ENCODE data around the gene PDE6B. TPM values are rescaled to one million over a fixed set of nuclear protein-coding genes. Genes with fewer than 3 reads are reported as not detected.

The PDE6B gene
- total RNA-seq, 1 experiment from 2014 or later: not detected

GRCh38 chr4:605702-606425 is 19.5 kb upstream of the PDE6B start:
- Histone ChIP-seq H3K4me2 (ENCODE audit: low read depth, low read length, poor library complexity, severe bottlenecking) (no peak overlapping the region), H3K79me2 (ENCODE audit: low read length) (no peaks in the 10 kb centered on the region), H3K27me3 (ENCODE audit: low read length) (no peaks in the 10 kb centered on the region), H3K27ac (ENCODE audit: low read length) (no peak overlapping the region), H4K20me1 (ENCODE audit: insufficient read depth, low read depth, low read length) (no peaks in the 10 kb centered on the region), H2AFZ (ENCODE audit: low read length) (no peak overlapping the region), H3K4me1 (ENCODE audit: low read length) (peaks cover 2% of the 10 kb centered on the region; the same call in 1 of the 2 replicates), H3K9ac (ENCODE audit: low read length) (no peak overlapping the region), H3K4me3 (ENCODE audit: low read length) (no peak overlapping the region), H3K9me3 (ENCODE audit: low read length) (no peaks in the 10 kb centered on the region), H3K9me2 (replicated peaks; ENCODE audit: insufficient read depth, low read length) (no peaks in the 10 kb centered on the region), H3K36me3 (ENCODE audit: insufficient read depth, low read length) (no peaks in the 10 kb centered on the region)
- no peak for DNase-seq

DNA sequence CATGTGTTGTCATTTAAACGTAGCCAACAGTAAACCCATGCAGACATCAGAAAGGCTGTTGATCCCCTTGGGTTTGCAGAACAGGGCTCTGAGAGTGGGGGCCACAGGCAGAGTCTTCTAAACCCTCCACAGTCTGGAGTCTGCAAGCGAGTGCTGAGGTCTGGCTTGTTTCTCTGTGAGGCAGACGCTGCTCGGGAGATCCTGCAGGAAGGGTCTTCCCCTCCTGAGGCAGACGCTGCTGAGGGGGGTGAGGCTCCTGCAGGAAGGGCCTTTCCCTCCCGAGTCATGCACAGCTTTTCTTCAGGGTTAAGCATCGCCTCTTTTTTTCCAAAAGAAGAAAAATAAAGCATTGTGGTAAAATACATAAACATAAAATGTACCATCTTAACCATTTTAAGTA is 17.1 kb upstream of the PDE6B start:
- Histone ChIP-seq H3K4me3 (ENCODE audit: low read length) (no peak overlapping the region), H3K27me3 (ENCODE audit: low read length) (no peaks in the 10 kb centered on the region), H3K9ac (ENCODE audit: low read length) (no peak overlapping the region), H3K9me3 (ENCODE audit: low read length) (no peaks in the 10 kb centered on the region), H3K36me3 (ENCODE audit: insufficient read depth, low read length) (no peaks in the 10 kb centered on the region), H2AFZ (ENCODE audit: low read length) (no peak overlapping the region), H4K20me1 (ENCODE audit: insufficient read depth, low read depth, low read length) (no peaks in the 10 kb centered on the region), H3K4me2 (ENCODE audit: low read depth, low read length, poor library complexity, severe bottlenecking) (no peak overlapping the region), H3K27ac (ENCODE audit: low read length) (no peak overlapping the region), H3K4me1 (ENCODE audit: low read length) (no peaks in the 10 kb centered on the region), H3K79me2 (ENCODE audit: low read length) (no peaks in the 10 kb centered on the region), H3K9me2 (replicated peaks; ENCODE audit: insufficient read depth, low read length) (no peaks in the 10 kb centered on the region)
- no peak for DNase-seq

DNA sequence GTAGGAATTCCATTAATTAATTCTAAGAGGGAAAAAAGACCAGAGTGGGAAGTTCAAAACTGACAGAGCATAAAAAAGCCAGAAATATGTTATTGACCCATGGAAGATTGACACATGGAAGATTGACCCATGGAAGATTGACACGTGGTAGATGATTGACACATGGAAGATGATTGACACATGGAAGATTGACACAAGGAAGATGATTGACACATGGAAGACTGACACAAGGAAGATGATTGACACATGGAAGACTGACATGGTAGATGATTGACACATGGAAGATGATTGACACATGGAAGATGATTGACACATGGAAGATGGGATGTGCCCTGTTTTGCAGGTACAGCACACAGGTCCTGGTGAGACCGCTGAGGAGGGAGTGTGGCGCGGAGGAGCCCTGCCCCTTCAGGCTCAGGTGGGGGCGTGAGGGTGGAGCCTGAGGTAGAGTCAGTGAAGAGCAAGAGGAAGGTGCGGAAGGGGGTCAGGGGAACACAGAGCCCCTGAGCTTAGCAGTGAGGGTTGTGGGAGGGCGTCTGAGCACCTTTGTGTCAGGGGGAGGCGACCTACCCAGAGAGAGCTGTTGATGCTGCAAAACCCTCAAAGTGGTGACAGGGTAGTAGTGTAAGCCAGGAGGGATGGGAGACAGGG is 15.8 kb upstream of the PDE6B start:
- no peak overlapping the region for H3K27ac ChIP-seq (ENCODE audit: low read length)
- no peaks in the 10 kb centered on the region for H3K36me3 ChIP-seq (ENCODE audit: insufficient read depth, low read length)
- no peaks in the 10 kb centered on the region for H3K4me1 ChIP-seq (ENCODE audit: low read length)
- H3K79me2 ChIP-seq (ENCODE audit: low read length): no peaks in the 10 kb centered on the region
- H3K4me3 ChIP-seq (ENCODE audit: low read length): no peak overlapping the region
- no peaks in the 10 kb centered on the region for H3K9me2 ChIP-seq (replicated peaks; ENCODE audit: insufficient read depth, low read length)
- H3K27me3 ChIP-seq (ENCODE audit: low read length): no peaks in the 10 kb centered on the region
- H3K4me2 ChIP-seq (ENCODE audit: low read depth, low read length, poor library complexity, severe bottlenecking): no peak overlapping the region
- H3K9ac ChIP-seq (ENCODE audit: low read length): no peak overlapping the region
- no peaks in the 10 kb centered on the region for H3K9me3 ChIP-seq (ENCODE audit: low read length)
- no peak overlapping the region for H2AFZ ChIP-seq (ENCODE audit: low read length)
- DNase-seq: no peak
- no peaks in the 10 kb centered on the region for H4K20me1 ChIP-seq (ENCODE audit: insufficient read depth, low read depth, low read length)

- H3K4me2 ChIP-seq (ENCODE audit: low read depth, low read length, poor library complexity, severe bottlenecking): no peak overlapping the region
These were observed 14.7 kb upstream of the PDE6B start for GRCh38 chr4:610411-611261.

GRCh38 chr4:612052-612748 is 13.2 kb upstream of the PDE6B start:
- Histone ChIP-seq H3K36me3 (ENCODE audit: insufficient read depth, low read length) (no peaks in the 10 kb centered on the region), H3K27me3 (ENCODE audit: low read length) (no peaks in the 10 kb centered on the region), H3K4me2 (ENCODE audit: low read depth, low read length, poor library complexity, severe bottlenecking) (no peak overlapping the region), H3K4me1 (ENCODE audit: low read length) (no peaks in the 10 kb centered on the region), H3K4me3 (ENCODE audit: low read length) (no peak overlapping the region), H3K9me3 (ENCODE audit: low read length) (no peaks in the 10 kb centered on the region), H3K9ac (ENCODE audit: low read length) (no peak overlapping the region), H3K27ac (ENCODE audit: low read length) (no peak overlapping the region), H4K20me1 (ENCODE audit: insufficient read depth, low read depth, low read length) (no peaks in the 10 kb centered on the region), H3K79me2 (ENCODE audit: low read length) (no peaks in the 10 kb centered on the region), H2AFZ (ENCODE audit: low read length) (no peak overlapping the region), H3K9me2 (replicated peaks; ENCODE audit: insufficient read depth, low read length) (no peaks in the 10 kb centered on the region)
- no peak for DNase-seq

More at GRCh38 chr4:610411-611261, 14.7 kb upstream of the PDE6B start:
- H3K27ac ChIP-seq (ENCODE audit: low read length): no peak overlapping the region
- no peaks in the 10 kb centered on the region for H3K36me3 ChIP-seq (ENCODE audit: insufficient read depth, low read length)
- no peak overlapping the region for H3K4me3 ChIP-seq (ENCODE audit: low read length)
- DNase-seq: no peak
- H3K9ac ChIP-seq (ENCODE audit: low read length): no peak overlapping the region
- no peak overlapping the region for H2AFZ ChIP-seq (ENCODE audit: low read length)
- H4K20me1 ChIP-seq (ENCODE audit: insufficient read depth, low read depth, low read length): no peaks in the 10 kb centered on the region
- H3K9me2 ChIP-seq (replicated peaks; ENCODE audit: insufficient read depth, low read length): no peaks in the 10 kb centered on the region
- H3K27me3 ChIP-seq (ENCODE audit: low read length): no peaks in the 10 kb centered on the region
- no peaks in the 10 kb centered on the region for H3K79me2 ChIP-seq (ENCODE audit: low read length)
- H3K4me1 ChIP-seq (ENCODE audit: low read length): no peaks in the 10 kb centered on the region
- no peaks in the 10 kb centered on the region for H3K9me3 ChIP-seq (ENCODE audit: low read length)

DNA sequence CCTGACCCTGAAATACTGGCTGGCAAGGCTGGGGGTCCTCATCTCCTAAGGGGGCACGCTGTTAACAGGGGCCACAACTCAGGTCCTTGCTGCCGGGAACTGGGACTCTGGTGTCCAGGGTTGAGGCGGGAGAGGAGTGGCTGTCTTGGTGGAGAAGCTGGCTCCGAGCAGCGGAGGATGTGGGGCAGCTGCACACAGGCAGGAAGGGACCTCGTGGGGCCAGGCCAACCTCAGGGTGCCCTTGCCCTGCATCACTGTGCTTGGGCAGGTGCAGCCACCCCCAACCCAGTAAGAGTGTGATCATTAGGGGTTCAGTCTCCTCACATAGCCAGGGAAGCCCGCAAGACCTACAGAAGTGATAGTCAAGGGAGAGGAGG is 12.6 kb upstream of the PDE6B start:
- Histone ChIP-seq H2AFZ (ENCODE audit: low read length) (no peak overlapping the region), H3K4me1 (ENCODE audit: low read length) (no peaks in the 10 kb centered on the region), H3K9me3 (ENCODE audit: low read length) (no peaks in the 10 kb centered on the region), H3K79me2 (ENCODE audit: low read length) (no peaks in the 10 kb centered on the region), H3K27me3 (ENCODE audit: low read length) (no peaks in the 10 kb centered on the region), H3K9ac (ENCODE audit: low read length) (no peak overlapping the region), H3K27ac (ENCODE audit: low read length) (no peak overlapping the region), H3K36me3 (ENCODE audit: insufficient read depth, low read length) (no peaks in the 10 kb centered on the region), H3K4me3 (ENCODE audit: low read length) (no peak overlapping the region), H3K4me2 (ENCODE audit: low read depth, low read length, poor library complexity, severe bottlenecking) (no peak overlapping the region), H4K20me1 (ENCODE audit: insufficient read depth, low read depth, low read length) (no peaks in the 10 kb centered on the region), H3K9me2 (replicated peaks; ENCODE audit: insufficient read depth, low read length) (no peaks in the 10 kb centered on the region)
- DNase-seq: no peak

DNA sequence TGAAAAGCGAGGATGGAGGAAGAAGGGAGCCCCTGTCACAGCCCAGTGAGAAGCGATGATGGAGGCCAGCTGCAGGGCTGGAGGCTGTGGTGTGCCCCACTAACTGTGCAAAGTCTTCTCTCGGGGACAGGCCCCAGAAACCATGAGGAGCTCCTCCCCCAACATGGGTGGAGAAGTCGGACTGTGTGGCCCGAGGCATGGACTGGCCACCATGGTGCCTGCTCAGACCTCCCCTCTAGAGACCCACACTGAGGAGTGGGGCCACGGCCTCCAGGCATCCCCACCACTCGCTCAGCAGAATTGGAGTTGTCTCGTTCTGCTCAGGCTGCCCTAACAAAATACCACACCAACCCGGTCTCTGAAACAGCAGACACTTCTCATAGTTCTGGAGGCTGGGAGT is 12.2 kb upstream of the PDE6B start:
- no peak for DNase-seq
- no peak overlapping the region for H3K9ac ChIP-seq (ENCODE audit: low read length)
- H3K4me1 ChIP-seq (ENCODE audit: low read length): no peaks in the 10 kb centered on the region
- no peak overlapping the region for H3K4me3 ChIP-seq (ENCODE audit: low read length)
- H3K9me2 ChIP-seq (replicated peaks; ENCODE audit: insufficient read depth, low read length): no peaks in the 10 kb centered on the region
- H3K27ac ChIP-seq (ENCODE audit: low read length): no peak overlapping the region
- H3K27me3 ChIP-seq (ENCODE audit: low read length): no peaks in the 10 kb centered on the region
- H3K79me2 ChIP-seq (ENCODE audit: low read length): no peaks in the 10 kb centered on the region
- no peak overlapping the region for H2AFZ ChIP-seq (ENCODE audit: low read length)
- no peaks in the 10 kb centered on the region for H4K20me1 ChIP-seq (ENCODE audit: insufficient read depth, low read depth, low read length)
- H3K9me3 ChIP-seq (ENCODE audit: low read length): no peaks in the 10 kb centered on the region
- no peaks in the 10 kb centered on the region for H3K36me3 ChIP-seq (ENCODE audit: insufficient read depth, low read length)
- H3K4me2 ChIP-seq (ENCODE audit: low read depth, low read length, poor library complexity, severe bottlenecking): no peak overlapping the region

DNA sequence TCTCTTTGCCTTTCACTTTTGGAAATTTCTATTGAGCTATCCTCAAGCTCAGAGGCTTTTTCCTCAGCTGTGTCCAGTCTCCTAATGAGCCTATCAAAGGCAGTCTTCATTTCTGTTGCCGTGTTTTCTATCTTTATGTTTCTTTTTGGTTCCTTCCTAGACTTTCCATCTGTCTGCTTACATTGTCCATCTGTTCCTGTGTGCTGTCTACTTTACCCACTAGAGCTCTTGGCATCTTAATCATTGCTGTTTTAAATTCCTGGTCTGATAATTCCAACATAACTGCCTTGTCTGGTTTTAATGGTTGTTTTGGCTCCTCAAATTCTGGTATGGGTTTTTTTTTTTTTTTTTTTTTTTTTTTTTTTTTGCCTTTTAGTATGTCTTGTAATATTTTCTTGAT is 9.3 kb upstream of the PDE6B start:
- no peak overlapping the region for H3K4me2 ChIP-seq (ENCODE audit: low read depth, low read length, poor library complexity, severe bottlenecking)
- H2AFZ ChIP-seq (ENCODE audit: low read length): no peak overlapping the region
- H3K9me3 ChIP-seq (ENCODE audit: low read length): no peaks in the 10 kb centered on the region
- no peaks in the 10 kb centered on the region for H3K27me3 ChIP-seq (ENCODE audit: low read length)
- DNase-seq: no peak
- no peak overlapping the region for H3K9ac ChIP-seq (ENCODE audit: low read length)
- H3K79me2 ChIP-seq (ENCODE audit: low read length): no peaks in the 10 kb centered on the region
- no peaks in the 10 kb centered on the region for H4K20me1 ChIP-seq (ENCODE audit: insufficient read depth, low read depth, low read length)
- H3K9me2 ChIP-seq (replicated peaks; ENCODE audit: insufficient read depth, low read length): no peaks in the 10 kb centered on the region
- no peak overlapping the region for H3K4me3 ChIP-seq (ENCODE audit: low read length)
- no peaks in the 10 kb centered on the region for H3K36me3 ChIP-seq (ENCODE audit: insufficient read depth, low read length)
- no peaks in the 10 kb centered on the region for H3K4me1 ChIP-seq (ENCODE audit: low read length)
- no peak overlapping the region for H3K27ac ChIP-seq (ENCODE audit: low read length)

All from Karpas-422 (cell line).